ENCODE measurements around the gene MYO1E.
"Not testable (repeated sequence)": the region's sequence is repeated elsewhere in the genome, so short reads cannot be mapped to it uniquely, and the experiment has no call there.

Gene MYO1E

DNA sequence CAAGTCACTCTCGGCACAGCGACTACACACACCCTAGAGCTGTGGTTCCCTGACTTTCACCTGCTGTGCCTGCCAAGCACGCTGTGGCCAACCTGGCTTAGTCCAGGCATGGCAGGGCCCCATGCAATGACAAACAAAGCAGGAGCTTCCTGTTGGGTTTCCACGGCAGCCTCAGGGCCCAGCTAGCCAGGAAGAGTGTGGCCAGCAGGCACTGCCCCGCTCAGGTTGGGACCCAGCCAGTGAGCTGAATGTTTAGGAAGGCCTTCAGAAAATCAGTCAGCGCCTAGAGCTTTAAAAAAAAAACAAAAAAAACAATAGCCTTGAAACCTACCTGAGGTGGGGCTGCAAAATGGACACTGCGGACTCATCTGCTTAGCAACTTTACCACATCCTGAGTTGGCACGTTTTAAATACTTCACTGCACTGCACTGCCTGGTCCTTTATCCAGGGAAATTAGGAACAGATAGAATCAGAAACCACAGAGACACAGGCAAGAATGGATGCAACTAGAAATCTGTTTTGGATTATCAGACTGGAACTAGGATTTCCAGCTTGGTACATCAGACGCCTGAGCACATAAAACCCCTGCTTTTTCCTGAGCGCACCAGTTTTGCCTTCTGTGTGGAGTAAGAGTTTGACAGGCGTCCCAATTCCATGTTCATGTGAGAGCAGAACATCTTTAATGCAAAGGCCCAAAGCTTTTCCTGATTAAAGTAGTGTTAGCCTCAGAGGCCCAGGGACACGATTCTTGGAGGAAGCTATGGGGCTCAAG is 202.2 kb downstream of the MYO1E start:
- TF ChIP-seq, protein P1, sequence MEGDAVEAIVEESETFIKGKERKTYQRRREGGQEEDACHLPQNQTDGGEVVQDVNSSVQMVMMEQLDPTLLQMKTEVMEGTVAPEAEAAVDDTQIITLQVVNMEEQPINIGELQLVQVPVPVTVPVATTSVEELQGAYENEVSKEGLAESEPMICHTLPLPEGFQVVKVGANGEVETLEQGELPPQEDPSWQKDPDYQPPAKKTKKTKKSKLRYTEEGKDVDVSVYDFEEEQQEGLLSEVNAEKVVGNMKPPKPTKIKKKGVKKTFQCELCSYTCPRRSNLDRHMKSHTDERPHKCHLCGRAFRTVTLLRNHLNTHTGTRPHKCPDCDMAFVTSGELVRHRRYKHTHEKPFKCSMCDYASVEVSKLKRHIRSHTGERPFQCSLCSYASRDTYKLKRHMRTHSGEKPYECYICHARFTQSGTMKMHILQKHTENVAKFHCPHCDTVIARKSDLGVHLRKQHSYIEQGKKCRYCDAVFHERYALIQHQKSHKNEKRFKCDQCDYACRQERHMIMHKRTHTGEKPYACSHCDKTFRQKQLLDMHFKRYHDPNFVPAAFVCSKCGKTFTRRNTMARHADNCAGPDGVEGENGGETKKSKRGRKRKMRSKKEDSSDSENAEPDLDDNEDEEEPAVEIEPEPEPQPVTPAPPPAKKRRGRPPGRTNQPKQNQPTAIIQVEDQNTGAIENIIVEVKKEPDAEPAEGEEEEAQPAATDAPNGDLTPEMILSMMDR (IDR thresholded peaks at IDR 0.05; ENCODE audit: extremely low read depth, missing control alignments): no peak
- DNase-seq (ENCODE audit: low spot score): no peak

DNA sequence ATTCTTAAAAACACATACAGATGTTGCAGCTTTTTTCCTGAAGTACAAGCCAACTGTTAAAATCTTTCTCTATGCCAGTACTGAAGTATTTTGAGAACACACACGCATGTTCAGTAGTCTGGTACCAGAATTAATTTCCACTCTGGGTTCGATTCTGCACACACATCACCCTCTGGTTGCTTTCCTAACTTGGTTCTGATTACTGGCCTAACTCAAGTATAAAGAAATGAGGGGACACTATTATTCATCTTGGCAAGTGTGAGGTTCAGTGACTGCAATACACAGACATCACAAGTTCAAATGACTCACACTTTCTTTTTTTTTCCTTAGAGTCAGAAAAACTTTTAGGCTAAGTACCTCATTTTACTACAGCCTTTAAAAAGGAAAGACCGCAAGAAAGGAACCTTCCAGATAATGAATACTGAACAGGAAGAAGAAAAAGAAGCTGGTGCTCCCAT is 203.4 kb downstream of the MYO1E start:
- TF ChIP-seq, protein P1 (IDR thresholded peaks at IDR 0.05; ENCODE audit: extremely low read depth, missing control alignments): no peak
- DNase-seq (ENCODE audit: low spot score): no peak

DNA sequence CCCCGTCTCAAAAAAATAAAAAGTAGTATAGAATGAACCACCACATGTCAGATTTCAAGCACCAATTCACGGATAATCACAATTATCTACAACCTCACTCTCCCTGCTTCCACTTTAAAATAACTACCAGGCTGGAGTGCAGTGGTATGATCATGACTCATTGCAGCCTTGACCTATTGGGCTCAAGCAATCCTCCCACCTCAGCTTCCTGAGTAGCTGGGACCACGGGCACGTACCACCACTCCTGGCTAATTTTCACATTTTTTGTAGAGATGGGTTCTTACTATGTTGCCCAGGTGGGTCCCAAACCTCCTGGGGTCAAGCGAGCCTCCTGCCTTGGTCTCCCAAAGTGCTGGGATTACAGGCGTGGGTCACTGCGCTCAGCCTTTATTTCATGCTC is 204.1 kb downstream of the MYO1E start:
- DNase-seq (ENCODE audit: low spot score): no peak
- TF ChIP-seq, protein P1 (IDR thresholded peaks at IDR 0.05; ENCODE audit: extremely low read depth, missing control alignments): no peak

- TF ChIP-seq, protein P1 (IDR thresholded peaks at IDR 0.05; ENCODE audit: extremely low read depth, missing control alignments): no peak
- DNase-seq (ENCODE audit: low spot score): no peak
These were observed 205.9 kb downstream of the MYO1E start for GRCh38 chr15:59166601-59167265.

DNA sequence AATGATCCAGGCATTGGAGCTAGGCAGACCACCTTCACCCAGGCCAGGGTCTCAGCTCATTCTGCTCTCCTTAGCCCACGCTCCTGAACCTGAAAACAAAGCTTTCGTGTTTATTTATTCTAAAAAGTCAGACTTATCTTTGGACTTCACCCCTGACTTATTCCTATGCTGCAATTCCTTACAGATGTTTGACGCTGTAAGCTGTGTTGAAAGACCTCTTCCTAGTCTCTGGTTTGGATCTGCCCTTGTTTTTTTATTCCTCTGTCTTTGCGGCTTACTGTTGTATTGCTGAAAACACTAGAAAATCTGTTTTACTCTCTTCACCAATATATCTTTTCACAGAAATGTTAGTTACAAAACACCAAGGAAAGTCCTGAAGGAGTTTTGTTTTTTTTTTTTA is 206.5 kb downstream of the MYO1E start:
- TF ChIP-seq, protein P1 (IDR thresholded peaks at IDR 0.05; ENCODE audit: extremely low read depth, missing control alignments): no peak
- DNase-seq (ENCODE audit: low spot score): no peak

- DNase-seq (ENCODE audit: low spot score): no peak
- TF ChIP-seq, protein P1 (IDR thresholded peaks at IDR 0.05; ENCODE audit: extremely low read depth, missing control alignments): no peak
These were observed 206.9 kb downstream of the MYO1E start for GRCh38 chr15:59165726-59166125.

DNA sequence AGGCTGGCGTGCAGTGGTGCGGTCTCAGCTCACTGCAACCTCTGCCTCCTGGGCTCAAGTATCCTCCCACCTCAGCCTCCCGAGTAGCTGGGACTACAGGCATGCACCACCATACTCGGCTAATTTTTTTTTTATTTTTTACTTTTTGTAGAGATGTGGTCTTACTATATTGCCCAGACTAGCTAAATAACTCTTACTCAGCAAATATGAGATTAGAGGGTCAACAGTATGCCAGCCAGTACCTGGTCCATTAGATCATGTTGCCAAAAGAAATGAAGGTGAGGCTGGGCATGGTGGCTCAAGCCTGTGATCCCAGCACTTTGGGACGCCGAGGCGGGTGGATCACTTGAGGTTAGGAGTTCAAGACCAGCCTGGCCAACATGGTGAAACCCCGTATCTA is 210.6 kb downstream of the MYO1E start:
- not testable (repeated sequence) for DNase-seq (ENCODE audit: low spot score)
